HL-60 (cell line): ENCODE results near the gene DIDO1.

Source experiments
- POLR2AphosphoS5 ChIP-seq: IDR thresholded peaks from 2 replicates; pipeline ENCODE4 v1.6.1; 2012; ENCODE audit warnings: low read depth
- REST ChIP-seq: IDR thresholded peaks from 2 replicates; pipeline ENCODE4 v1.6.1; 2012; ENCODE audit warnings: low read depth; ENCODE audit not compliant: insufficient replicate concordance
- SPI1 ChIP-seq: IDR thresholded peaks from 2 replicates; pipeline ENCODE4 v1.6.1; 2012; ENCODE audit warnings: low read depth, mild to moderate bottlenecking, borderline replicate concordance
- TF ChIP-seq, protein P1 (sequence below): IDR thresholded peaks from one replicate; pipeline ENCODE4 v1.5.1; 2011; ENCODE audit warnings: low read length, control low read depth, inconsistent platforms; ENCODE audit not compliant: insufficient read depth

GRCh38 chr20:62888406-62888805 lies 37.9 kb downstream of the DIDO1 start:
- TF ChIP-seq, protein P1, sequence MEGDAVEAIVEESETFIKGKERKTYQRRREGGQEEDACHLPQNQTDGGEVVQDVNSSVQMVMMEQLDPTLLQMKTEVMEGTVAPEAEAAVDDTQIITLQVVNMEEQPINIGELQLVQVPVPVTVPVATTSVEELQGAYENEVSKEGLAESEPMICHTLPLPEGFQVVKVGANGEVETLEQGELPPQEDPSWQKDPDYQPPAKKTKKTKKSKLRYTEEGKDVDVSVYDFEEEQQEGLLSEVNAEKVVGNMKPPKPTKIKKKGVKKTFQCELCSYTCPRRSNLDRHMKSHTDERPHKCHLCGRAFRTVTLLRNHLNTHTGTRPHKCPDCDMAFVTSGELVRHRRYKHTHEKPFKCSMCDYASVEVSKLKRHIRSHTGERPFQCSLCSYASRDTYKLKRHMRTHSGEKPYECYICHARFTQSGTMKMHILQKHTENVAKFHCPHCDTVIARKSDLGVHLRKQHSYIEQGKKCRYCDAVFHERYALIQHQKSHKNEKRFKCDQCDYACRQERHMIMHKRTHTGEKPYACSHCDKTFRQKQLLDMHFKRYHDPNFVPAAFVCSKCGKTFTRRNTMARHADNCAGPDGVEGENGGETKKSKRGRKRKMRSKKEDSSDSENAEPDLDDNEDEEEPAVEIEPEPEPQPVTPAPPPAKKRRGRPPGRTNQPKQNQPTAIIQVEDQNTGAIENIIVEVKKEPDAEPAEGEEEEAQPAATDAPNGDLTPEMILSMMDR = no peak
- TF ChIP-seq SPI1 (no peak), POLR2AphosphoS5 (no peak; the same call in 1 of the 2 replicates), REST (no peak)
